Left lung (tissue), 10 donors: ENCODE measurements around the gene GNA12. TPM values are rescaled to one million over a fixed set of nuclear protein-coding genes. Genes with fewer than 3 reads are reported as not detected.

Experiments
- ATAC-seq: fragments of 200-7000 bp; cut with Tn5 transposase; one replicate; pipeline ENCODE4 v1.9.1; 2020; ENCODE audit warnings: moderate library complexity
- DNase-seq, 4 donors: peaks; one replicate each; pipeline ENCODE4 v3.0.0-alpha.2; 2013 to 2020
- H3K27ac ChIP-seq, 2 donors: fragments of 200-600 bp; sonication (generic) in 1 of 2; one replicate each; pipeline versions ENCODE4 v1.5.0 to v1.8.0; 2020 to 2021
- H3K27me3 ChIP-seq, 2 donors: fragments of 200-600 bp; sonication (generic) in 1 of 2; one replicate each; pipeline versions ENCODE4 v1.5.0 to v1.8.0; 2020 to 2021
- H3K36me3 ChIP-seq, 2 donors: fragments of 200-600 bp; sonication (generic) in 1 of 2; one replicate each; pipeline versions ENCODE4 v1.5.0 to v1.8.0; 2020 to 2021
- H3K4me1 ChIP-seq, 2 donors: fragments of 200-600 bp; one replicate each; pipeline ENCODE4 v1.8.0; 2021
- H3K4me3 ChIP-seq, 2 donors: fragments of 200-600 bp; sonication (generic) in 1 of 2; one replicate each; pipeline versions ENCODE4 v1.5.0 to v1.8.0; 2020 to 2021; ENCODE audit warnings: mild to moderate bottlenecking in 1 of 2
- H3K9me3 ChIP-seq, 2 donors: fragments of 200-600 bp; sonication (generic) in 1 of 2; one replicate each; pipeline versions ENCODE4 v1.5.0 to v1.8.0; 2020 to 2021
- CTCF ChIP-seq, 2 donors: fragments of 200-600 bp; sonication (generic) in 1 of 2; IDR thresholded peaks; one replicate each; pipeline versions ENCODE4 v1.5.0 to v1.8.0; 2021; ENCODE audit warnings: antibody characterized with exemption in 2 of 2
- intact Hi-C, 2 donors: fragments of 100-400 bp; cut with DNase I; formaldehyde crosslinking; loops; one replicate each; pipeline versions ENCODE4 v1.11.2 to v1.14.2; 2022
- polyA plus RNA-seq, 6 donors: library from polyadenylated mRNA; unstranded; fragments of 120-200 nt; gene quantifications; one replicate each; pipeline ENCODE4 v1.2.1, GENCODE V29; 2013; ENCODE audit not compliant: insufficient read length in 6 of 6
- total RNA-seq, 2 donors: library from RNA; stranded (reverse); fragmentation: NEBNext Ultra II Directional; extraction: Animal tissue kit (Norgen Biotek cat#: 25700); gene quantifications; one replicate each; pipeline ENCODE4 v1.2.1, GENCODE V29; 2021
- donor health status: DM: no; HTN: yes; CAD: no.
- donor health status: DM: no; HTN: no; CAD: no.

Gene GNA12
- total and polyA plus RNA-seq, 8 donors = 48.7 to 67.5 (median 55.1) TPM

GRCh38 chr7:2794836-2795636 lies 49.1 kb downstream of the GNA12 start:
- no peak overlapping the region for H3K27ac ChIP-seq
- ATAC-seq (no peak), DNase-seq (peak in 1 of 4 donors; percentile 34)
- H3K4me1 ChIP-seq = peaks cover 0 to 21% of the 10 kb centered on the region in 2 donors
- H3K9me3 ChIP-seq = no peaks in the 10 kb centered on the region
- intact Hi-C loops = no loop called here
- H3K27me3 ChIP-seq = no peaks in the 10 kb centered on the region
- TF ChIP-seq CTCF (IDR thresholded peaks at IDR 0.05) = no peak
- no peak overlapping the region for H3K4me3 ChIP-seq
- peaks cover 0 to 42% of the 10 kb centered on the region in 2 donors for H3K36me3 ChIP-seq

- TF ChIP-seq CTCF (IDR thresholded peaks at IDR 0.05) = no peak
- ATAC-seq (peak; percentile 41), DNase-seq (peak in 2 of 4 donors; percentile 63 to 65)
- peaks cover 0 to 50% of the 10 kb centered on the region in 2 donors for H3K36me3 ChIP-seq
- H3K4me3 ChIP-seq = no peak overlapping the region
- peaks cover 0 to 12% of the 10 kb centered on the region in 2 donors for H3K4me1 ChIP-seq
- no peaks in the 10 kb centered on the region for H3K9me3 ChIP-seq
- H3K27me3 ChIP-seq = no peaks in the 10 kb centered on the region
- intact Hi-C loops = no loop called here
- peak overlapping the region in 1 of 2 donors; percentile 28 for H3K27ac ChIP-seq
Measured at GRCh38 chr7:2792856-2793487, 51.1 kb downstream of the GNA12 start.

- no peak for TF ChIP-seq CTCF (IDR thresholded peaks at IDR 0.05)
- peak overlapping the region in 1 of 2 donors; percentile 28 for H3K27ac ChIP-seq
- H3K36me3 ChIP-seq = peaks cover 0 to 56% of the 10 kb centered on the region in 2 donors
- intact Hi-C loops = no loop called here
- H3K9me3 ChIP-seq = no peaks in the 10 kb centered on the region
- ATAC-seq = no peak
- no peak for DNase-seq
- H3K4me1 ChIP-seq = peaks cover 0 to 12% of the 10 kb centered on the region in 2 donors
- no peaks in the 10 kb centered on the region for H3K27me3 ChIP-seq
- no peak overlapping the region for H3K4me3 ChIP-seq
Measured at GRCh38 chr7:2792235-2792634, 51.9 kb downstream of the GNA12 start.

GRCh38 chr7:2791390-2791789 lies 52.7 kb downstream of the GNA12 start:
- no peaks in the 10 kb centered on the region for H3K27me3 ChIP-seq
- H3K27ac ChIP-seq = no peak overlapping the region
- no peak for TF ChIP-seq CTCF (IDR thresholded peaks at IDR 0.05)
- no peaks in the 10 kb centered on the region for H3K9me3 ChIP-seq
- ATAC-seq (no peak), DNase-seq (no peak)
- peaks cover 0 to 8% of the 10 kb centered on the region in 2 donors for H3K4me1 ChIP-seq
- H3K36me3 ChIP-seq = peaks cover 0 to 61% of the 10 kb centered on the region in 2 donors
- intact Hi-C loops = no loop called here
- H3K4me3 ChIP-seq = no peak overlapping the region

- TF ChIP-seq CTCF (IDR thresholded peaks at IDR 0.05) = no peak
- Histone ChIP-seq H3K9me3 (no peaks in the 10 kb centered on the region), H3K36me3 (peaks cover 0 to 36% of the 10 kb centered on the region in 2 donors), H3K27ac (no peak overlapping the region), H3K27me3 (no peaks in the 10 kb centered on the region), H3K4me3 (no peak overlapping the region), H3K4me1 (peaks cover 0 to 3% of the 10 kb centered on the region in 2 donors)
- intact Hi-C loops = no loop called here
- ATAC-seq (no peak), DNase-seq (no peak)
Measured at GRCh38 chr7:2787251-2787951, 56.7 kb downstream of the GNA12 start.
